DMS153 treated with DMSO at 0.1 percent for 48 hours (cell line): Measurements from ENCODE around the gene PGD.
"Not testable (repeated sequence)": the region's sequence is repeated elsewhere in the genome, so short reads cannot be mapped to it uniquely, and the experiment has no call there.

Experiments used
- DNase-seq: peaks from one replicate; lab custom pipeline; 2025; ENCODE audit not compliant: unreplicated experiment; lab: John Stamatoyannopoulos, UW

Gene PGD

GRCh38 chr1:10398278-10398733 lies 558 bp upstream of the PGD start:
- no peak for DNase-seq

GRCh38 chr1:10399444-10399941 lies 629 bp downstream of the PGD start:
- peak; percentile 58 for DNase-seq

- DNase-seq = no peak
Observed at GRCh38 chr1:10400013-10400412, 1.1 kb downstream of the PGD start.

GRCh38 chr1:10401281-10401680 lies 2.4 kb downstream of the PGD start:
- no peak for DNase-seq

GRCh38 chr1:10402729-10403274 lies 3.9 kb downstream of the PGD start:
- DNase-seq = no peak

- no peak for DNase-seq
Observed at GRCh38 chr1:10407201-10407600, 8.3 kb downstream of the PGD start.

GRCh38 chr1:10415211-10415930 lies 16.5 kb downstream of the PGD start:
- no peak for DNase-seq

GRCh38 chr1:10415967-10416366 lies 17.1 kb downstream of the PGD start:
- not testable (repeated sequence) for DNase-seq

- not testable (repeated sequence) for DNase-seq
Observed at GRCh38 chr1:10418741-10419140, 19.9 kb downstream of the PGD start.

- DNase-seq = no peak
Observed at GRCh38 chr1:10419351-10419750, 20.5 kb downstream of the PGD start.

- DNase-seq = no peak
Observed at GRCh38 chr1:10421637-10422036, 22.8 kb downstream of the PGD start.

- DNase-seq = no peak
Observed at GRCh38 chr1:10424034-10424433, 25.2 kb downstream of the PGD start.

- no peak for DNase-seq
Observed at GRCh38 chr1:10424651-10425050, 25.8 kb downstream of the PGD start.

- DNase-seq = not testable (repeated sequence)
Observed at GRCh38 chr1:10425826-10426534, 27.1 kb downstream of the PGD start.

- DNase-seq = not testable (repeated sequence)
Observed at GRCh38 chr1:10426535-10426848, 27.6 kb downstream of the PGD start.

GRCh38 chr1:10428984-10429383 lies 30.1 kb downstream of the PGD start:
- no peak for DNase-seq

GRCh38 chr1:10429868-10430215 lies 31.0 kb downstream of the PGD start:
- no peak for DNase-seq

- DNase-seq = peak; percentile 91
Observed at GRCh38 chr1:10430216-10431069, 31.6 kb downstream of the PGD start, which contains the start of gene CENPS. Gene CENPS, plus strand, starts transcription at chr1:10430433. Its CDS starts 85 bp downstream, at chr1:10430518.

- DNase-seq = no peak
Observed at GRCh38 chr1:10431070-10431730, 32.3 kb downstream of the PGD start.

GRCh38 chr1:10432910-10433700 lies 34.2 kb downstream of the PGD start:
- no peak for DNase-seq
